ENCODE results near the gene SZT2.

The SZT2 gene

GRCh38 chr1:43432171-43432860, 42.6 kb downstream of the SZT2 start:
- H3K27me3 ChIP-seq (ENCODE audit: control insufficient read depth in 1 of 2, insufficient read depth in 2 of 2, low read length in 2 of 2) = no peaks in the 10 kb centered on the region
- H3K27ac ChIP-seq (ENCODE audit: low read depth, low read length) = no peak overlapping the region
- H3K36me3 ChIP-seq (ENCODE audit: insufficient read depth, low read length) = peaks cover 77% of the 10 kb centered on the region

GRCh38 chr1:43432907-43433306, 43.2 kb downstream of the SZT2 start:
- no peaks in the 10 kb centered on the region for H3K27me3 ChIP-seq (ENCODE audit: control insufficient read depth in 1 of 2, insufficient read depth in 2 of 2, low read length in 2 of 2)
- H3K36me3 ChIP-seq (ENCODE audit: insufficient read depth, low read length) = peaks cover 72% of the 10 kb centered on the region
- no peaks in the 10 kb centered on the region for H3K9me3 ChIP-seq (ENCODE audit: low read length)
- no peak overlapping the region for H3K4me3 ChIP-seq (ENCODE audit: low read depth in 1 of 2, low read length in 2 of 2)
- peaks cover 20% of the 10 kb centered on the region for H3K4me1 ChIP-seq (ENCODE audit: insufficient read depth, low read length)
- no peak overlapping the region for H3K9ac ChIP-seq (ENCODE audit: low read length)
- H3K27ac ChIP-seq (ENCODE audit: low read depth, low read length) = no peak overlapping the region

More at GRCh38 chr1:43432171-43432860, 42.6 kb downstream of the SZT2 start:
- no peak overlapping the region for H3K9ac ChIP-seq (ENCODE audit: low read length)
- peaks cover 20% of the 10 kb centered on the region for H3K4me1 ChIP-seq (ENCODE audit: insufficient read depth, low read length)
- no peaks in the 10 kb centered on the region for H3K9me3 ChIP-seq (ENCODE audit: low read length)
- no peak overlapping the region for H3K4me3 ChIP-seq (ENCODE audit: low read depth in 1 of 2, low read length in 2 of 2)

GRCh38 chr1:43434256-43434655, 44.6 kb downstream of the SZT2 start:
- H3K4me1 ChIP-seq (ENCODE audit: insufficient read depth, low read length) = peaks cover 20% of the 10 kb centered on the region
- H3K36me3 ChIP-seq (ENCODE audit: insufficient read depth, low read length) = peaks cover 67% of the 10 kb centered on the region
- H3K27ac ChIP-seq (ENCODE audit: low read depth, low read length) = no peak overlapping the region
- no peaks in the 10 kb centered on the region for H3K9me3 ChIP-seq (ENCODE audit: low read length)
- no peaks in the 10 kb centered on the region for H3K27me3 ChIP-seq (ENCODE audit: control insufficient read depth in 1 of 2, insufficient read depth in 2 of 2, low read length in 2 of 2)
- no peak overlapping the region for H3K4me3 ChIP-seq (ENCODE audit: low read depth in 1 of 2, low read length in 2 of 2)
- H3K9ac ChIP-seq (ENCODE audit: low read length) = no peak overlapping the region

GRCh38 chr1:43435146-43436145, 45.7 kb downstream of the SZT2 start:
- Histone ChIP-seq H3K9me3 (ENCODE audit: low read length) (no peaks in the 10 kb centered on the region), H3K4me3 (ENCODE audit: low read depth in 1 of 2, low read length in 2 of 2) (no peak overlapping the region), H3K27me3 (ENCODE audit: control insufficient read depth in 1 of 2, insufficient read depth in 2 of 2, low read length in 2 of 2) (no peaks in the 10 kb centered on the region), H3K36me3 (ENCODE audit: insufficient read depth, low read length) (peaks cover 67% of the 10 kb centered on the region), H3K27ac (ENCODE audit: low read depth, low read length) (peak overlapping the region; percentile 52), H3K9ac (ENCODE audit: low read length) (no peak overlapping the region), H3K4me1 (ENCODE audit: insufficient read depth, low read length) (peaks cover 20% of the 10 kb centered on the region)

GRCh38 chr1:43436371-43436770, 46.7 kb downstream of the SZT2 start:
- H3K4me1 ChIP-seq (ENCODE audit: insufficient read depth, low read length) = peaks cover 20% of the 10 kb centered on the region
- H3K9ac ChIP-seq (ENCODE audit: low read length) = no peak overlapping the region
- H3K36me3 ChIP-seq (ENCODE audit: insufficient read depth, low read length) = peaks cover 67% of the 10 kb centered on the region
- H3K27me3 ChIP-seq (ENCODE audit: control insufficient read depth in 1 of 2, insufficient read depth in 2 of 2, low read length in 2 of 2) = no peaks in the 10 kb centered on the region
- H3K9me3 ChIP-seq (ENCODE audit: low read length) = no peaks in the 10 kb centered on the region
- peak overlapping the region; percentile 52 for H3K27ac ChIP-seq (ENCODE audit: low read depth, low read length)
- H3K4me3 ChIP-seq (ENCODE audit: low read depth in 1 of 2, low read length in 2 of 2) = no peak overlapping the region

- peaks cover 20% of the 10 kb centered on the region for H3K4me1 ChIP-seq (ENCODE audit: insufficient read depth, low read length)
- H3K9me3 ChIP-seq (ENCODE audit: low read length) = no peaks in the 10 kb centered on the region
- H3K4me3 ChIP-seq (ENCODE audit: low read depth in 1 of 2, low read length in 2 of 2) = no peak overlapping the region
- peaks cover 65% of the 10 kb centered on the region for H3K36me3 ChIP-seq (ENCODE audit: insufficient read depth, low read length)
- no peak overlapping the region for H3K9ac ChIP-seq (ENCODE audit: low read length)
- H3K27ac ChIP-seq (ENCODE audit: low read depth, low read length) = no peak overlapping the region
- H3K27me3 ChIP-seq (ENCODE audit: control insufficient read depth in 1 of 2, insufficient read depth in 2 of 2, low read length in 2 of 2) = no peaks in the 10 kb centered on the region
Measured at GRCh38 chr1:43437031-43437973, 47.6 kb downstream of the SZT2 start.

GRCh38 chr1:43438006-43438405, 48.3 kb downstream of the SZT2 start:
- peaks cover 20% of the 10 kb centered on the region for H3K4me1 ChIP-seq (ENCODE audit: insufficient read depth, low read length)
- no peaks in the 10 kb centered on the region for H3K27me3 ChIP-seq (ENCODE audit: control insufficient read depth in 1 of 2, insufficient read depth in 2 of 2, low read length in 2 of 2)
- no peak overlapping the region for H3K9ac ChIP-seq (ENCODE audit: low read length)
- H3K9me3 ChIP-seq (ENCODE audit: low read length) = no peaks in the 10 kb centered on the region
- H3K4me3 ChIP-seq (ENCODE audit: low read depth in 1 of 2, low read length in 2 of 2) = no peak overlapping the region
- no peak overlapping the region for H3K27ac ChIP-seq (ENCODE audit: low read depth, low read length)
- peaks cover 66% of the 10 kb centered on the region for H3K36me3 ChIP-seq (ENCODE audit: insufficient read depth, low read length)

GRCh38 chr1:43438576-43438952, 48.9 kb downstream of the SZT2 start:
- Histone ChIP-seq H3K27ac (ENCODE audit: low read depth, low read length) (no peak overlapping the region), H3K4me3 (ENCODE audit: low read depth in 1 of 2, low read length in 2 of 2) (no peak overlapping the region), H3K9me3 (ENCODE audit: low read length) (no peaks in the 10 kb centered on the region), H3K9ac (ENCODE audit: low read length) (no peak overlapping the region), H3K36me3 (ENCODE audit: insufficient read depth, low read length) (peaks cover 68% of the 10 kb centered on the region), H3K4me1 (ENCODE audit: insufficient read depth, low read length) (peaks cover 20% of the 10 kb centered on the region), H3K27me3 (ENCODE audit: control insufficient read depth in 1 of 2, insufficient read depth in 2 of 2, low read length in 2 of 2) (no peaks in the 10 kb centered on the region)

- Histone ChIP-seq H3K27ac (ENCODE audit: low read depth, low read length) (no peak overlapping the region), H3K9ac (ENCODE audit: low read length) (no peak overlapping the region), H3K4me3 (ENCODE audit: low read depth in 1 of 2, low read length in 2 of 2) (no peak overlapping the region), H3K36me3 (ENCODE audit: insufficient read depth, low read length) (peaks cover 68% of the 10 kb centered on the region), H3K27me3 (ENCODE audit: control insufficient read depth in 1 of 2, insufficient read depth in 2 of 2, low read length in 2 of 2) (no peaks in the 10 kb centered on the region), H3K4me1 (ENCODE audit: insufficient read depth, low read length) (peaks cover 20% of the 10 kb centered on the region), H3K9me3 (ENCODE audit: low read length) (no peaks in the 10 kb centered on the region)
Measured at GRCh38 chr1:43438953-43439581, 49.4 kb downstream of the SZT2 start.

GRCh38 chr1:43439781-43440180, 50.1 kb downstream of the SZT2 start:
- Histone ChIP-seq H3K4me3 (ENCODE audit: low read depth in 1 of 2, low read length in 2 of 2) (no peak overlapping the region), H3K36me3 (ENCODE audit: insufficient read depth, low read length) (peaks cover 68% of the 10 kb centered on the region), H3K9ac (ENCODE audit: low read length) (no peak overlapping the region), H3K27me3 (ENCODE audit: control insufficient read depth in 1 of 2, insufficient read depth in 2 of 2, low read length in 2 of 2) (no peaks in the 10 kb centered on the region), H3K9me3 (ENCODE audit: low read length) (no peaks in the 10 kb centered on the region), H3K4me1 (ENCODE audit: insufficient read depth, low read length) (peaks cover 20% of the 10 kb centered on the region), H3K27ac (ENCODE audit: low read depth, low read length) (no peak overlapping the region)

Data from muscle layer of colon (tissue), 2 donors.